Mucosa of gallbladder (tissue), 1 donor: Measurements from ENCODE around the gene MSMO1. TPM values are rescaled to one million over a fixed set of nuclear protein-coding genes. Genes with fewer than 3 reads are reported as not detected.
"Not testable (repeated sequence)": the region's sequence is repeated elsewhere in the genome, so short reads cannot be mapped to it uniquely, and the experiment has no call there.

Experiments used
- DNase-seq: peaks from one replicate; pipeline ENCODE4 v3.0.0-alpha.2; 2020; ENCODE audit warnings: low spot score
- total RNA-seq: library from RNA; stranded (reverse); gene quantifications from one replicate; pipeline ENCODE4 v1.2.1, GENCODE V29; 2021
- donor health status: DM: no; HTN: no; CAD: no.

MSMO1 gene
- total RNA-seq = 246 TPM

DNA sequence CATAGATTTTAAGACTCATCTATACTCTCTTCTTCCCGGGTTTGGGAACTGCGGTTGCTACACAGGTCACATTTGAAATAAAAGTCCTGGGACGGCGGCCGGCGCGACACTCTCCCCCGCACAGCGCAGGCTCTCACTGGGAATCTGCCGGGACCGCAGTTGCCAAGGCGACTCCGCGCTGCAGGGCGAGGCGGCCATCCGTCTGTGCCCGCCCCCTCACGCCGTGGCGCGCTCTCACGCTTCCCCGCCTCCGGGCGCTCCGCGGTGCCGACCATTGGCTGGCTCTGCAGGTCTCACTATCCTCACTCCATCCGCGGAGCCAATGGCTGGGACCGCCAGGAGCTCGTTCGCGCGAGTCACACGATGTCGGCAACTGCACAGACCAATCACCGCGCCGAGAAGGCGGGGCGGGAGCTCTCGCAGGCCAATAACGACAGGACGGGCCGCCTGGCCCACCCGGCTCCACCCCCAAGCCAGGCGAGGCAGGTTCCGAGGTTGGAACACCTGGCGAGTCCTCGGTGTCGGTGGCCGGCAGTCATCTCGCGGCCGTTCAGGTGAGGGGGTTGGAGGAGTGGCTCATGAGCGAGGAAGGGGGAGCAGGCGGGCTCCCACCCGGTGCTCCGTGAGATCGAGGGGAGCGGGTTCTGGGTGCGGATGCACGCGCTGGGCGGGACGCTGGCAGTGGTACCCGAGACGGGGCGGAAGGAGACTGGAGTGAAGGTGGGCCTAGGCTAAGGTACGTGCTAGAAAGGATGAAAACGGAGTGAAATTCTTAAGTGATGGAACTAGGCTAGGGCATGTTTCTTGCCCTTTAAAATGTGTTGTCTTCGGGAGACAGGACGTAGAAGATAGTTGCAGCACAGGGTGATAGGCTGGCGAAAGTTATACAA lies at the start of gene MSMO1:
Gene MSMO1 (plus strand): TSS at position 459 of the 890 bp plus-strand sequence. CDS start 5,702 bp downstream, outside the sequence.
- peak; percentile 99 for DNase-seq

DNA sequence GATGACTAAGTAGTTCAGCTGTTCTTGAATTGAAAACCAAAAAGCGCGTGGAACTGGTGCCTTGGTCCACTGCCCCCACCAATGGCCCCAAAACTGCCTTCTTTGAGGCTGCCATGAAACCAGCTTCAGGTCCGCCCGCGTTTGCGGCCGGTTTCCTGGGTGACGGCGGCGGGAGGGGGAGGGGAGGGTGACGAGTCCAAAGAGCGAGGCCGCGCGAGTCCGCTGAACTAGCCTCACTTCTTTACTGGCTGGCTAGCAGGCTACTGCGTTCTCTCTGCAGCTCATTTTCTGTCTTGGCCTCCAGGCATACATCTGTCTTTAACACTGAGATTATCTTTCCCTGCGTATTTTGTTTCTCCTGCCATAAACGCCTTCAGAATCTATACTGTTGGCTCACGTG lies 47.9 kb upstream of the MSMO1 start:
- DNase-seq = not testable (repeated sequence)

DNA sequence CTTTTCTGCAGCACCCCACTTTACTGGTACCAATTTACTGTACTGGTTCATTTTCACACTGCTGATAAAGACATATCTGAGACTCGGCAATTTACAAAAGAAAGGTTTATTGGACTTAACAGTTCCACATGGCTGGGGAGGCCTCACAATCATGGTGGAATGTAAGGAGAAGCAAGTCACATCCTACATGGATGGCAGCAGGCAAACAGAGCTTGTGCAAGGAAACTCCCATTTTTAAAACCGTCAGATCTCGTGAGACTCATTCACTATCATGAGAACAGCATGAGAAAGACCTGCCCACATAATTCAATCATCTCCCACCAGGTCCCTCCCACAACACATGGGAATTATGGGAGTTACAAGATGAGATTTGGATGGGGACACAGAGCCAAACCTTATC lies 42.8 kb upstream of the MSMO1 start:
- not testable (repeated sequence) for DNase-seq

DNA sequence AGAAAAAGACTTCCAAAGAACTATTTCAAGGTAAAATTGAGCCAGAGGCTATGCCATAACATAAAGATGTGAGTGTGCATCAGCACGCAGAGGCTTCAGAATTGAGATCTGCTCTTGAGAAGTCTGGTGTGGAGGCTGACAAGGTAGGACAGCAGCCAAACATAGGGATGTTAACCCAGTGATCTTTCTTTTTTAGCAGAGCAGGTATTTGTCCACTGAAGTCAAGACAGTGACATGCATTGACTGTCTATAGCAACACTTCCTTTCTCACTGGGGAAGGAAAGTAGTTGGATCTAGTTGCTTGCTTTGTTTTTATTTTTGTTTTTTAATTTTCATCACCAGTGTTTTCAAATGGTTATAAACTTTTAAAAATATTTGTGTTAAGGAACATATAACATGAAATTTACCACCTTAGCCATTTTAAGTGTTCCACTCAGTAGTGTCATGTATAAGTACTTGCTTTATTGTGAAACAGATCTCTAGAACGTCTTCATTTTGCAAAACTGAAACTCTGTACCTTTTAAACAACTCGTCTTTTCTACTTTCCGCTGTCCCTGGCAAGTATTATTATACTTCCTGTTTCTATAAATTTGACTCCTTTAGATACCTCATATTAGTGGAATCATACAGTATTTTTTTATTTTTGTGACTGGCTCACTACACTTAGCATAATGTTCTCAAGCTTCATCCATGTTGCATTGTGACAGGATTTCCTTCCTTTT lies 40.7 kb upstream of the MSMO1 start:
- DNase-seq = not testable (repeated sequence)

DNA sequence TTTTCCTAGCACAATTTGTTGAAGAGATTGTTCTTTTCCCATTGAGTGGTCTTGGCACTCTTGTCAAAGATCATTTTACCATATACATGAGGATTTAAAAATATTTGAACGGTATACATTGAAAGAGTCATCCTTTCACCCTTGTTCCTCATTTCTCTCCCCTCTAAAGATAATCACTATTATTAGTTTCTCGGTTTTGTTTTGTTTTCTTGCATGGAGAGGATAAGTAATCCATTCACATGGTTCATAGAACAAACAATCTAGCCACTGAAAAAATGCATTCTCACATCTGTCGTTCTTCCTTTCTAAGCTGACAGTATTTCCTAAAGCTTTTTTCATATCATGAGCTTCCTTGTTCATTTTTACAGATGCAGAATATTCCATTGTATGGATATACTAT lies 39.2 kb upstream of the MSMO1 start:
- no peak for DNase-seq

DNA sequence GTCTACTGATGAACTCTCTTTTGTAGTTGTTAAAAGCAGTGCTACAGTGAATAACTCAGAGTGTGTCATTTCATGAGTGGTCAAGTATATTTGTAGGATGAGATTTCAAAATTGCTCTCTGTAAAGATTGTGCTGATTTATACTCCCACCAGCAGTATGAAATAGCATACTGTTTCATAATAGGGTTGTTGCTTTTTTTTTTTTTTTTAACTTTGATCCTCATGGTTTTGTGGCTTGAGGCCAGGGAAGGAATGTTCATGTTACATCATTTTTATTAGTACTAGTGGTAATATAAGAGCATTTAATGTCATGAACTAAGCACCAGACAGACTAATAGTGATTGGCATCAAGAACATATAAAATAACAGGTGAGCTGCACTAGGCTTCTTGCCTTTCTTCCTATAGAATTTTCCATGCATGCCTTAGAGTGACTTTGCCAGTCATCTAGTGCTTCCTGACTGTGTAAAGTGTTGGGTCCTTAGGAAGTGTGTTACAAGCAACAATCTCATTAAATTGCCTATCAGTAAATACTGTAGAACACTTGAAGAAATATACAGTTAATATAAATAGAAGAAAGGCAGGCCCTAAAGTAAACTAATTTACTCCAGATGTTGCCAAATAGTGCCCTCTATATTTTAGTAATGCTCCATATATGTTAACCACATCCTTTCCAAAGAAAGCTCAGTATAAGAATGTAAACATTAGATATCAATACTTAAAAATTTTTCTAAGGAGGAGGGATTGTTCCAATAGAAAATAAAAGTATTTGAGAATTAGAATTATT lies 38.6 kb upstream of the MSMO1 start:
- no peak for DNase-seq

DNA sequence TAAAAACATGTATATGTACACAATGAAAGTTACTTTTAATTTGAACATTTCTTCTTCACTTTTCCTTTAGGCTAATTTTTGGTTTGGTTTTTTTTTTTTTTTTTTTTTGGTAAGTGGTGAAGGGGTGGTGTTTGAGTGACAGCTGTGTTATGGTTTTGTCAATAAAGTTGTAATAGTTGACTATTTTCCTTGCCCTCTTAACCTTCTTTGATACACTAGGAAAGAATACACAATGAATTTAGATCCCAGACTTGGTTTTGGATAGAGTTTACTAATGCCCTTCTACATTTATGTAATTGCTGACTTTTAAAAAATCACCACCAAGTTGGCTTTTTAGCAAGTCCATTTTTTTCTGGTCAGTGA lies 38.1 kb upstream of the MSMO1 start:
- DNase-seq = no peak

DNA sequence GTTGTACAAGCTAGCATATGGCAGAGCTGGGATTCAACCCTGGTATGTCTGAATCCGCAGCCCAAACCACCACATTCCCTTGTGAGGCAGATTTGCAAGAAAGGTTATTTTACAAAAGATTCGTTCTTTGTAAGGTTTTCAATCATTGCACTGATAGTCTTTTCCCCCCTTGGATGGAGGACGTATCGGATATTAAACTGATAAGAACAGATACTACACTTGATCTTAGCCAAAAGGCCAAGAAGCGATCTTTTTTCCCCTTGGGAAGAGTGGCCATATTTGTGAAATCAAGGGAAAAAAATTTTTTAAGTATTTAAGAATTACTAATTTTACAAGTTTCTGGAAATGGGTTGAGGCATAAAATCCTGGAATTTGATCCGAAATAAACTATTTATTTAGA lies 34.4 kb upstream of the MSMO1 start:
- DNase-seq = no peak

DNA sequence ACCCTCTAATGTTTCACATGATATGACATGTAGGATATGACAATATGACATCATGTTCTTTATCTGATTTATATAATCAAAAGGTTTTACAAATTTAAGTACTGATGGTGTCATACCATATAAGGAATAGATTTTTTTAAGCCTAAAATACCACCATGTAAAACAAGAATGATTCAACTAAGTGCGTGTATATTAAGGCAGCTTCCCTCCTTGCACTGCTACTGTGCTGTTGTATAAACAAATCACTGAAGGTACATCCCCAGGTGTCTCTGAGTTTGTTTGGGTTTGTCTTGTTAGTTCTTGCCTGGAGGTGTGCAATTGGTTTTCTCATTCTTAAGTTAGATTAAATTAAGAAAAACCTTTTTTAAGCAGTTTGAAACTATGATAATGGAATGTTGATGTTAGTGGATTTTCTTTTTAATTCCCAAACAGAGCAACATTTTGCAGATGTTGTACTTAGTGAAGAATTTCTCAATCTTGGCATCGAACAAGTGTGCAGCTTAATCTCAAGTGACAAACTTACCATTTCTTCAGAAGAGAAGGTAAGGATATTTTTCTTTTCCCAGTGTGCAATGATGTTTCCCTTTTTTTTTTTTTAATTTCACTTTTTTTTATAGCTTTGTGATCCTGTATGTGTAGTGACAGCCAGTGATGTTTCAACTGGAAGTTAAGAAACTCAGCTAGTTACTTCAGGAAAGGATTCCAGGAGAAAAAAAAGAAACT lies 33.4 kb upstream of the MSMO1 start:
- DNase-seq = no peak

DNA sequence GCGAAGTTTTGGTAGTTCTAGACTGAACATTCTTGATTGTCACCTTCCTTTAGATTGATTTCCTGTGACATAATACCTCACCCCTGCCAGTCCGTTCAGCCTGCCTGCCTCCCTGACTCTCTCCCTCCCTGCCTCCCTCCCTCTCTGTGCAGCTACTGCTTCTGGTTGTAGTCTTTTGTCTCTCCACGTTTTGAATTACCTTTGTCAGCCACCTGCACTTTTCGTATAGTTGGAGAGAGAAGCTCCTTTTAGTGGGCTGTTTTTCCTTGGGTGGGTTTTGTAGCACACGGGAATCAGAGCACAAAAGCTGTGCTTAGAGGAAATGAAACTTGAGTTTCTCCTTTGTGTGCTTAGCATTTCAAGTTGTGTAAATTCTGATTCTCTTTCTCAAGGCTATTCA lies 32.6 kb upstream of the MSMO1 start:
- no peak for DNase-seq

DNA sequence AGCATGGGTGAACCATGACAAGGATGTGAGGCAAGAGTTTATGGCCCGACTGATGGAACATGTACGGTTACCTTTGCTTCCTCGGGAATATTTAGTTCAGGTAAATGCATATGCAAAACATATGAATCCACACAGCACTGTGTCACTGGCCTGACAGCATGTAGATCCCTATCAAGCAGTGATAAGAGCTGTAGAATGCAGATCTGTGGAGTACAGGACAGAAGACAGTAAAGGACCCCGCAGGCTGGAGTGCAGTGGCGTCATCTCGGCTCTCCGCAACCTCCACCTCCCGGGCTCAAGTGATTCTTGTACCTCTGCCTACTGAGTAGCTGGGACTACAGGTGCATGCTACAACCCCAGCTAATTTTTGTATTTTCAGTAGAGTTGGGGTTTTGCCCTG lies 29.8 kb upstream of the MSMO1 start:
- no peak for DNase-seq

DNA sequence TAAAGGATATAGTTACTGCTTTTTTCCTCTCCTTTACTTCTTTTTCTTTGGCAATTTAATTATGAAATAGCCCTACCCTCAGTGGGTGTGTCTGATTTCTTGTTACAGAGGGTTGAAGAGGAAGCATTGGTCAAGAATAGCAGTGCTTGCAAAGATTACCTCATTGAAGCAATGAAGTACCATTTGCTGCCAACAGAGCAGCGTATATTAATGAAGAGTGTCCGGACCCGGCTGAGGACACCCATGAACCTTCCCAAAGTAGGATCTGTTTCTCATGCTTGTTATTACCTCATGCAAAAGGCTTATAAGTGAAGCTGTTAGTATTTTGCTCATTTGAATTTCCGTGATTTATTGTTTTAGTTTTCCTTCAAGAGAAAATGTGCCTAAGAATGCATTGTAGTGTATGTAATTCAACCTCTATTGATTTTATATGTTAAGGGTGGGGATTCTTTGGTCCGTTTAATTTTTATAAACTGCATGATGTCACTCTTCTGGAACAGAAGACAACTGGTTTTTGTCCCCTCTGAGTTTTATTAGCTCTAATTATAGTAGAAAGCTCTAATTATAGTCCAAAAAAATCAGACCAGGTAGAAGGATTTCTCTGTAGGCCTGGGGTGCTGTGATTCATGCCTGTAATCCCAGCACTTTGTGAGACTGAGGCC lies 27.9 kb upstream of the MSMO1 start:
- no peak for DNase-seq

DNA sequence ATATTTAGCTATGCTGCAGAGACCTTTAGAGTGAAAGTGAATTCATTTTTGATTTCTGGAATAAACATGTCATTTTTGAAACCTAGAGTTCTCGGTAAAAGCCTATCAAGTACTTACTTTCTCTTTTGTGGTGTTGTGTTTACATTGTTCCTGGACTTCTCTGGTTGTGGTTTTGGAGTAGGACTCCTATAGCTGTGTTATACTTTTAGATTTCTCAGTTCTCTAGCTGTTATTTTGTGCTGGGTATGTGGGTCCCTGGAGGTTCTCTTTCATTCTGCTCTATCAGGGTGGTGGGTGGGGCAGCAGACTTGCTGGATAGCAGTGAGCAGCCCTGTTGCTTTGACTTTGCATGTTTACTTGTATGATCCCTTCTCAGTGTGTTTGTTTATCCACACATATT lies 25.6 kb upstream of the MSMO1 start:
- no peak for DNase-seq

DNA sequence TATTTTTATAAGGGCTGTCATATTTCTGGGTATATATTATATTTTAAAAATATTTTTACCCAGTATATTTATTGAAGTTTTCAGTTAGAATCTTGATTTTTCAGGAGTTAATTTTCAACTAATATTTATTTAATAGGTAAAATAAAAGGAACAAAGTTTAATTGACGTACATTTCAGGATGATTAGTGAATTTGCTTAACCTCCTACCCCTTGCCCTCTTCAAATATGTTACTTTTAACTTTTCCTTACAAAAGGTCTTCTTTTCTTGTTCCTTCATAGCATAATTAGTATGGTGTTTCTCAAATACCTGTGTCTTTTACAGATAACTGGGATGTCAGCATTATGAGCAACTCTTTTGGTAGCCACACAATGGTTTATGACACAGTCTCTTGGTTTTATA lies 24.8 kb upstream of the MSMO1 start:
- DNase-seq = no peak

DNA sequence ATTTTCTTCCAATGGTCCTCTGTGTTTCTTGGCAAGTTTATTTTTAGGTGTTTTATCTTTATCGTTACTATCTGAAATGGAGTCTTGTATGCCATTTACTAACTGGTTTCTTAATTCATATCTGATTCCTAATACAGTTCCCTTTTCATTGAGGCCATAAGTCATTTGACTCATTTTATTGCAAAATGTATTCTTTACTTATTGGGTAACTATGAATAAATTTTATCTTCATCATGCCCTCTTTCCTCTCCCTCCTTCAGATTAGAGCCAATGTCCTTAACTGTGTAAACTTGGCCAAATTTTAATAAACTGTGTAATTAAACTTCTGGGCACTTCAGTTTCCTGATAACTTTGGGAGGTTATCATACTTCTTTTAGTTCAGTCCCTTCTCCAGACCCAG lies 19.3 kb upstream of the MSMO1 start:
- DNase-seq = no peak

DNA sequence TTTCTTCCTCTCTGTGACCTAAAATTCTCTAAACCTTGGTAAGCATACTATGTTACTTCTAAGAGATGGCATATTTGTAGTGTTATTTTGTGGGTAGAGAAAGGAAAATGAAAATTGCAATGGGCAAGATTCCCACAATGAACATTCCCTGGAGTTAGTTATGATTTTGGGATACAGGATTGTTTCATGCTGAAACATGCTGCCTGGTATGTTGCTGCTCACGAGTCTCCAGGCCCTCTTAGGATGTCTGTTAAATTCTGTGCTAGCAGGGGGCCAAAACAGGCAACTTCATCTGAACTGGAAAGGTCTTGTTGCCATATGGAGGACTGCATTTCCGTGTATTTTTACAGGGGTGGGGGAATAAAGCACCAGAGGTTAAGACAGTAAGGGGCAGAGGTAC lies 18.9 kb upstream of the MSMO1 start:
- no peak for DNase-seq

DNA sequence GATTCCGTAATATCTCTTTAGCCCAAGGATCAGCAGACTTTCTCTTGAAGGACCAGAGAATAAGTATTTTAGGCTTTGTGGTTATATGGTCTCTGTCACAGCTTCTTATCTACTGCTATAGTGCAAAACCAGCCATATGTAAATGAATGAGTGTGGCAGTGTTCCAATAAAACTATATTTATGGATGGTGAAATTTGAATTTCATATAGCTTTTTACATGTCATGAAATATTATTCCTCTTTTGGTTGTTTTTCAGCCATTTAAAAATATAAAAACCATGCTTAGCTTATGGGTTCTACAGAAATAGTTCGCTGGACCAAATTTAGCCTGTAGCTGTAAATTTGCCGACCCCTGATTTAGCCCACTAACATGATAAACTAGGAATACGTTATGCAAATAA lies 18.0 kb upstream of the MSMO1 start:
- DNase-seq = no peak

DNA sequence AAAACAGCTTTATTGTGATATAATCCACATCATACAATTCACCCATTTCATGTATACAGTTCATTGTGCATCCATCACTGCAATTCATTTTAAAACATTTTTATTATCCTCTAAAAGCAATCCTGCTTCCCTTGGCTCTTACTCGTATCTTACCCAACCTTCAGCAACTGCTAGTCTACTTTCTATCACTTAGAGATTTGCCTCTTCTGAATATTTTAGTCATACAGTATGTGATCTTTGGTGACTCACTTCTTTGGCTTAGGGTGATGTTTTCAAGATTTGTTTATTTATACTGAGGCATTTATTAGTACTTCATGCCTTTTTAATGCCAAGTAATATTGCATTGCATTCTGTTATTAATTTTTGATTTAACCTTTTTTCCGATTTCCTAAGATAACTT lies 15.0 kb upstream of the MSMO1 start:
- DNase-seq = no peak

DNA sequence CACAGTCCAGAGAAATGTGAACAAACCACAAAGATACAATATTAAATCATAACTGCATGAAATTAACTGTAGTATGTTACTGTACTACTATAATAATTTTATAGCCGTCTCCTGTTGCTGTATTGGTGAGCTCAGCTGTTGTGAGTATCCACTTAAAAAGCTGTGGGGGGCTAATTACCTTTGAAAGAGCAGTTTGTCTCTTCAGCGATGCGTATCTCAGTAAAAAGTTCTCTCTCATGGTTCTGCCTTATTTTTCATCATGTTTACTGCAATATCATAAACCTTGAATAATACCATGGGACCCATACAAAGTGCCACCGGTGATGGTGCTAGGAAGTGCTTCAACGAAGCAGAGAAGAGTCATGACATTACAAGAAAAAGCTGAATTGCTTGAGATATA lies 8.4 kb upstream of the MSMO1 start:
- DNase-seq = no peak

DNA sequence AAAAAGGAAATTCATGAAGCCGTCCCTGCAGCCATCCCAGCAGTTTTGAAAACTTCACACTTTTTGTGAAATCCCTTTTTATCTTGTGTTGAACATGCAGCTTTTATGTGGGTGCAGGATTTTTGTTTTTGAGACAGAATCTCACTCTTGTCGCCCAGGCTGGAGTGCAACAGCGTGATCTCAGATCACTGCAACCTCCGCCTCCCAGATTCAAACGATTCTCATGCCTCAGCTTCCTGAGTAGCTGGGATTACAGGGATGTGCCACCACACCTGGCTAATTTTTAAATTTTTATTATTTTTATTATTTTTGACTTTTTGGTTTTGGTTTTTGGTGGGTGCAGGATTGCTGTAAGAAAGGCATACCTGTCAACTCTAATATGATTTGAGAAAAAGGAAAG lies 8.0 kb upstream of the MSMO1 start:
- DNase-seq = no peak

DNA sequence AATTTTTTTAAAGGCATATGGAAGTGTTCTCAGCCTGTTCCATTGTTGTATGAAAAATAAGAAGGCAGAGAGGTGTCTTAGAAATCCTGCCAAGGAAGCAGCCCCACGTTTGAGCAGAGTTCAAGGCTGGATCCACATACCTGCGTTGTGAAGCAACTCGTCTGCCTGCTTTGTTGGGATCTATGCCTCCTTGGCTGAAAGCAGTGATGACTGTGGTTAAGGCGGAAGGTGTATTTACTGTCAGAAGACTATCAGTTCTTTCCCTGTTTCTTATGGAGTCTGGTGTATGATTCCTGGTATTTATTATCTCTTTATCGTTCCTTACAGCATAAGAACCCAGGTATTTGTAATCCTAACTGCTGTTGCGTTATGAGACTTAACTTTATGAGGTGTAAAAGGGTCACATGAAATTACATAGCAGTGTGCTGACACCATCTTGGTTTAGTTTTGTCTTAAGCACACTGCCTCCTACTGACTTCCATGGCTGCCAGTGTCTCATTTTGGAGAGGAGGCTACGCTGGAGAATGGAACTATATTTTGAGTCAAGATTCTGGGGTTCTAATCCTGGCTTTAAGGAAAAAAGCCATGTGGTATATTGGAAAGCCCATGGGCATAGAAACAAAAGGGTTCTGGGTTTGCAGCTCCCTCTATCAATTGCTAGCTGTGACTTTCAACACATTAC lies 3.1 kb upstream of the MSMO1 start:
- no peak for DNase-seq
